ENCODE results near the gene SLC35F3.
"Not testable (repeated sequence)": the region's sequence is repeated elsewhere in the genome, so short reads cannot be mapped to it uniquely, and the experiment has no call there.

The SLC35F3 gene

DNA sequence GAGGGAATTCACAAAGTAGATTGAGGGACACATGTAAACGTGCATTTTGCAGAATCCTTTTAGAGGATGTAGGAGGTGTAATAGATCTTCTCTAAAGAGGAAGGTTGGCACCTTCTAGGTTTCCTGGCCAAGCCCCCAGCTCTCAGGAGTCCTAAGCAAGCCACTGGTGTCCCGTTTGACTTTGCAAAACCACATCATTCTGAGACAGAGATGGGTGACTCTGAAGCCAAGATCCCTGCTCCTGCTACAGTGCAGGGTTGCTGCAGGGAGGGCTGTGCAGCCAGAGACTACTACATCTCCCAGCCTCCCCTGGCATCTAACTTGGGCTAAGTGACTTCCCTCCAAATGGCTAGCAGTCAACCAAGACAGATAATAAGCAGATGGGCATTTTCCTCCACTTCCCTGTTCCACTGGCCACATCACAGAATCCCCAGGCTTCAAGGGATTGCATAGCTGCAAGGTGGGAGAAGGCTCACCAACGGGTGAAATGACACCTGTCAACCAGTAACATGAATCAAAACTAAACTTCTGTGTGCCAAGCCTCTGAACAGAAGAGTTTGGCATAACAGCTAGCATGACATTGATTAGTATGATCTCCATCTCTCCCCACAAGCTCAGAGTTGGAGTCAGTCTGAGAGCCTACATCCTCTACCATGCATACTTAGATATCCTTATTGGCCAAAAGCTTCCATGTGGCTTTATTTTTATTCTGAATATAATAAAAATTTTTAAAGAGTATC is 339.2 kb downstream of the SLC35F3 start:
- DNase-seq (ENCODE audit: low read depth in 4 of 4, low spot score in 1 of 4), result no peak

DNA sequence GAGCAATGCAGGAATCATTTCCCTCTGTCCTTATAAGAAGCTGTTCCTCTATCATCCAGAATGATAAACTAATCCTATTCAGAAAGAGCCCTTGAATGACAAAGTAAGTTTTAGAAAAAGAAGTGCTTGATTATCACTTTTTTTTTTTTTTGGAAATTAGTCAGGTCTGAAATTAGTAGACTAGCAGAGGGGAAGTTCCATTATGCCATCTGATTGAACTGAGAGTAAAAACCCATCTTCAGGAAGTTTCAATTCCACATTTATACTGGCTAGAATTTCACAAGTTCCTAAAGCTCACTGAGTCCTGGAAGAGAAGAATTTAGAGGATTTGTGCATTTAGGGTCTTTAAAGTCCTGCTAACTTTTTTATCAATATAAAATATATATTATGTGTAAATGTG is 340.0 kb downstream of the SLC35F3 start:
- no peak for DNase-seq (ENCODE audit: low read depth in 4 of 4, low spot score in 1 of 4)

DNA sequence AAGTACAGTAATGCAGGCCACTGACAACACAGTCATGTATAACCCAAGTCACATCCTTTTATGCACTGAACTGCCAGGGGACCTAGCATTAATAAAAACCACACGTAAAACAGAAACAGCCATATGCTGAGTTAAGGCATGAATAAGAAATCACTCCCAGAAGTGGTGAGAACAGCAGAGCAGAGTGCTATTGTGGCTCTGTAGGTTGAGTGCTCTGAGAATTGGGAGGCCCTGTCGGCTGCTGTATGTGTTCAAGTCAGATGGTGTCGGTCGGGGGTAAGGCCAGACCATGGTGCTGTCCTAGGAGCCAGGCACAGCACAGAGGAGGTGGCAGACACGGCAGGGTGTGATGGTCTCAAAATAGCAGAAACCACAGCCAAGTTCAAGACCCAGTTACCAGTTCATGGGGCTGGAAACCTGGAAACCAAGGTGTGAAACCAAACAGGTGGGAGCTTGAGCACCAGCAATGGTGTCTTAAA is 342.2 kb downstream of the SLC35F3 start:
- no peak for DNase-seq (ENCODE audit: low read depth in 4 of 4, low spot score in 1 of 4)

DNA sequence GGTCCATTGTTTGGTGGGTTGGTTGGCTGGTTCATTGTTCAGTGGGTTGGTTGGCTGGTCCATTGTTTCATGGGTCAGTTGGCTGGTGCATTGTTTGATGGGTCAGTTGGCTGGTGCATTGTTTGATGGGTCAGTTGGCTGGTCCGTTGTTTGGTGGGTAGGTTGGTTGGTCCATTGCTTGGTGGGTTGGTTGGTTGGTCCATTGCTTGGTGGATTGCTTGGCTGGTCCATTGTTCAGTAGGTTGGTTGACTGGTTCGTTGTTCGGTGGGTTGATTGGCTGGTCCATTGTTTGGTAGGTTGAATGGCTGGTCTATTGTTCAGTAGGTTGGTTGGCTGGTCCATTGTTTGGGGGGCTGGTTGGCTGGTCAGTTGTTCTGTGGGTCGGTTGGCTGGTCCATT is 343.3 kb downstream of the SLC35F3 start:
- not testable (repeated sequence) for DNase-seq (ENCODE audit: low read depth in 4 of 4, low spot score in 1 of 4)

DNA sequence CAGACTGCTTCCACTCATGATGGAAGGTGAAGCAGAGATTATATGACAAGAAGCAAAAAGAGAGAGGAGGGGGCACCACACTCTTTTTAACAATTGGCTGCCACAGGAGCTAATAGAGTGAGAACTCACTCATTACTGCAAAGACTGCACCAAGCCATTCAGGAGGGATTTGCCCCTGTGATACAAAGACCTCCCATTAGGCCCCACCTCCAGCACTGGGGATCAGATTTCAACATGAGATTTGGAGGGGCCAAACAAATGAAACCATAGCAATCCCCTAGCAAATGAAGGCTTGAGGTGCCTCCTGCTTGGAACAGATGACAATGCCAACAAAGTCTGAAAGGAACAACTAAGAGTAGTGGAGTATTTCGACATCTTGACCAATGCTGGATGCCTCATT is 346.3 kb downstream of the SLC35F3 start:
- DNase-seq (ENCODE audit: low read depth in 4 of 4, low spot score in 1 of 4), result no peak

DNA sequence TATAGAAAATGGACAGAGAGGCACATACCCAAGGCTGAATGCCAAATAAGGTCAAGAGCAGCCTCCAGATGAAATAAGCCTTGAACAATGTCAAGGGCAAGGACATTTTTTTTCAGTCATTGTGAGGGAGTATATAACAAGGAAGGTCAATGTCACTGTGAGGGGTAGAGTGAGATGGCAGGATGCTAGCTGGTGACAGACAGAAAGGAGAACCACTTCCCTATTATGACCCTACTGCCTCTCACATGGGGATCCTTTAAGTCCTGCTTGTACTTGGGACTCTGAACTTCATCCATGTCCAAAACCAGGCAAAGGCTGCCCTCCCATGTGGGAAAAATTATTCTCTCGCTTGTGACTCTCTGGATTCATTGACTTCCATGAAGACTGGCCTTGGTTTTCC is 349.3 kb downstream of the SLC35F3 start:
- DNase-seq (ENCODE audit: low read depth in 4 of 4, low spot score in 1 of 4), result no peak

DNA sequence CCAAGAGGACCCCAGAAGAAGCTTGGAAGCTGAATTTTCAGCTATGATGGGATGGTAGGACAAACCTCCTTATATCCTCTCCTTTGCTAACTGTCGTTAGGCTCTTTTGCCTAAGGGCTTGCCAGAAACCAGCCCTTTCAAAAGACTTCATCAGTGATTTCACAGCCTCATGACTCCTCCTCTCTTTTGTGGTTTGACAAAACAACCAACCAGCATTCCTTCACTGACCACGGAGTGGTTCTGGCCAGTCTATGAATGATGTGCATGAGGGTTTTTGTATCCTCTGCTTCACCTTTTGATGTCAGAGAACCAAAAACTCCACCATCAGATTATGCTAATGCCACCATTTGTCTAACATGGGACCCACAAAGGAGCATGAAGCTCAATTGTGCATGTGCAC is 351.9 kb downstream of the SLC35F3 start:
- DNase-seq (ENCODE audit: low read depth in 4 of 4, low spot score in 1 of 4), result no peak

DNA sequence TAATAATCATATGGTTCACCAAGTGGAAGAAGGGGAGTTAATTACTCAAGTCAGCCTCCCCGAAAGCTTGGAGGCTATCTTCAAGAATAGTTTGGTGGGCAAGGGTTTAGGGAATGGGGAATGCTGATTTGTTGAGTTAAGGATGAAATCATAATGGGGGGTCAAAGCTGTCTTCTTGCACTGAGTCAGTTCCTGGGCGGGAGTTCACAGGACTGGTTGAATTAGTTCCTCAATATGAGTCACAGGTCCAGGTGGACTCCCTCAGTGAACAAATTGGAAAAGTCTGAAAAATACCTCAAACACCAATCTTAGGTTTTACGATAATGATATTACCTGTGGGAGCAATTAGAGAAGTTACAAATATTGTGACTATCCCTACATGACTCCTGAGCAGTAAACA is 353.6 kb downstream of the SLC35F3 start:
- no peak for DNase-seq (ENCODE audit: low read depth in 4 of 4, low spot score in 1 of 4)

DNA sequence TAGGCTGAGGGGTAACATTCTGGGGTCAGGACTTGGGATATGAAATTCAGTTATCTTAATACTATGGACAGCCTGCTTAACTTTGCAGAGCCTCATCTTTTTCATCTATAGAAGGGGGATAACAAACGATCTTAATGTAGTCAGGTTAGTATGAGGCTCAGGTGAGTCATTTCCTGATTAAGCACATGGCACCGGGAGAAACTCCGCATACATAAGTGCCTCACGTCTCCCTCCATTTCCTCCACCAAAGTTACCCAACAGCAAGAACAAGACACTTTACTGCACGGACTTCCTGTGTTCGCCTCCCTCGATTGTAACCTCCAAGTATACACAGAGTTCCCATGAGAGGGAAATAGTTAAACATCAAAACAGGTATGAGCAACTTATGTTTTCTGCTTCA is 356.1 kb downstream of the SLC35F3 start:
- DNase-seq (ENCODE audit: low read depth in 4 of 4, low spot score in 1 of 4), result peak in 1 of 4 experiments; percentile 8

DNA sequence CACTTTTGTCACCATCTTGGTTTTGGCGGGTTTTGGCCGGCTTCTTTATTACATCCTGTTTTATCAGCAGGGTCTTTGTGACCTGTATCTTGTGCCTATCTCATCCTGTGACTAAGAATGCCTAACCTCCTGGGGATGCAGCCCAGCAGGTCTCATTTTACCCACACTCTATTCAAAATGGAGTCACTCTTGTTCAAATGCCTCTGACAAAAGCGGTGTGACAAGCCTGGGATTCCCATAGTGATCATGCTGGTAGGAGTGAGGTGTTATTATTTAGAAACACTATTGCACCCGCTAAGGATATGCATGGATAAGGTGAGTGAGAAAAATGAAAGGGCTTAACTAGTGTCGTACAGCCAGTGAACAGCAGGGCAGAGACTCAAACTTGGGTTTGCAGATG is 357.1 kb downstream of the SLC35F3 start:
- no peak for DNase-seq (ENCODE audit: low read depth in 4 of 4, low spot score in 1 of 4)

DNA sequence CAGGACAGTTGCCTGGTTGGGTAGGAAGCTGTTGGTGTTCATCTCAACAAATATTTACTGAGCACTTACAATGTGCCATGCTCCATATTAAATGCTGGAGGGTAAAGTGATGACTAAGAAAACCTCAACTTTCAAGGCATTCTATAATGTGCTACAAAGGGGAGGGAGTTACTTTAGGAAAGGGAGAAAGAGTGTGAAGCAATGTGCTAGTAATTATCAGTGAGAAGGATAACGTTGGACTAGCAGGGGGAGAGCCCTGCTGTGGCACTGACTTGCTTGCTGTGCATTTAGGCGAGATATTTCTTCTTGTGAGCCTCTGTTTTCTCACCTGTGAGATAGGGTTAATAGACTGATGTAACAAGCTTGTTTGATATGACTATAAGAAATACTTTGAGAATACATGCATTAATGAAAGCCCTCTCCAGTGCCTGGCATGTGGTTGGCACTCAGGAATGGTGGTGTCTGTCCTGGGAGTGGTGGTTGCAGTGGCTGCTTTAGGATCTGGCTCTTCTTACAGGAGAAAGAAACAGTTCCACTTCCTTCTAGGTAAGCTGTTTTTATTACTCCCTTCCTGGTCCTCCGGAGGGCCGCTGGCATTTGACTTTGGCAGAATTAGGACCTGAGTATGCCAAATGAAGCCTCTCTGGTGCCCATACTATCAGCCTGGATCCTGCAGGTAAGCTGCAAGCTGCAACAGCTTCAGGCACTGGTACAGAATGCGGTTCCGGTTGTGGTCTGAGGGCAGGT is 357.7 kb downstream of the SLC35F3 start:
- DNase-seq (ENCODE audit: low read depth in 4 of 4, low spot score in 1 of 4), result no peak

DNA sequence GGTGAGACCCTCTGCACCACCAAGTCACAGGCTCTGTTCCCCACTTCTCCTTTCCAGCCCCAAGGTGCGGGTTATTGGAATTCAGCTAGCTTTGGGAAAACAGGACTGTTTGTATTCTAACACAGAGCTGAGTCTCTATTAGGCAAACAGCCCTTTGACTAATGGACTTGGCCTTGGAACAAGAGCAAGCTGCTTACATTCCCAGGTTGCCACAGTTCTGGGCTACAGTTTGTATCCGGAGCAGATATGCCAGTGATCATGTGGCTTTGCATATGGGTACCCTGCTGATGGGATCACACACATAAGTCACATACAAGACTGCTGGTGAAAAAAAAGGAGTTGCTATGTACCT is 358.3 kb downstream of the SLC35F3 start:
- DNase-seq (ENCODE audit: low read depth in 4 of 4, low spot score in 1 of 4), result no peak

DNA sequence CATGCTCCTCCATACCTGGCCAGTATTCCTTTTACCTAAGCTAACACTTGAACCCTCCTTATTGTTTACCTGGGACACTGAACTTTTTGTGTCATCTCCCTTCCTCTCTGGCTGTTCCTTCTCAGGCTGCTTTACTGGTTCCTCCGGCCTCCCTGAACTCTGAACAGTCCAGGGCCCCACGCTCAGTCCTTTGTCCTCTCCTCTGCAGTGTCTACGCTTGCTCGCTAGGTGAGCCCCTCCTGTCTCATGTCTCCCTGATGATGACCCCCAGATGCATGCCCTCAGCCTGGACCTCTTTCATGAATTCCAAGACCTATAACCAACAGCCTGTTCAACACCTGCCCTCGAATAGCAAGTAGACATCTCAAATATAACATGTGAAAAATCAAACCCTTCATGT is 360.4 kb downstream of the SLC35F3 start:
- DNase-seq (ENCODE audit: low read depth in 4 of 4, low spot score in 1 of 4), result no peak

DNA sequence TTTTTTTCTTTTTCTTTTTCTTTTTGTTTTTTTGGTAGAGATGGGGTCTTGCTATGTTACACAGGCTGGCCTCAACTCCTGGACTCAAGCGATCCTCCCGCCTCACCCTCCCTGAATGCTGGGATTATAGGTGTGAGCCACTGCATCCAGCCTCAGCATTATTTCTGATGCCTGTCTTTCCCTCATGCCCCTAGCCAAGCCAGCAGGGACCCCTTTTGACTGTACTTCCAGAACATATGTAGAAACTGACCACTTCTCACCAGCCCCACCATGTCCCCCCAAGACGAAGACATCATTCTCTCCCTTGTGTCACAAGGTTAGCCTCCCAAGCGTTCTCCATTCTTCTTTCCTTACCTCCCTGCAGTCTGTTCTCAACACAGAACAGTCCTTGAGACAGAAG is 360.8 kb downstream of the SLC35F3 start:
- DNase-seq (ENCODE audit: low read depth in 4 of 4, low spot score in 1 of 4), result no peak

DNA sequence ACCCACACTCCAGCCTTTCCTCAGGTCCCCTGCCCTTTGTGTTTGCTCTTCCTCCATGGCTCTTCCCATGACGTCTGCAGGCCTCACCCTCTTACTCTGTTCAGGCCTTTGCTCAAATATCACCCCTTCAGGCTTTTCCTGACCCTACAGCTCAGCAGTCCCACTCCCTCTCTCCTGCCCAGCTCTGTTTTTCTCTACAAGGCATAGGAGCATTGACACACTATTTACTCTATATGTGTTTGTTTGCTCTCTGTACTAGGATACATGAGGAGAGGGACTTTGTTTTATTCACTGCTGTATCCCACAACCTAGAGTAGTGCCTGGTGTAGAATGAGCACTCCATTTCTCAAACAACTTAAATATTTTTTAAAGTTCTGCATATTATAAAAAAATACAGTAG is 361.4 kb downstream of the SLC35F3 start:
- DNase-seq (ENCODE audit: low read depth in 4 of 4, low spot score in 1 of 4), result no peak

DNA sequence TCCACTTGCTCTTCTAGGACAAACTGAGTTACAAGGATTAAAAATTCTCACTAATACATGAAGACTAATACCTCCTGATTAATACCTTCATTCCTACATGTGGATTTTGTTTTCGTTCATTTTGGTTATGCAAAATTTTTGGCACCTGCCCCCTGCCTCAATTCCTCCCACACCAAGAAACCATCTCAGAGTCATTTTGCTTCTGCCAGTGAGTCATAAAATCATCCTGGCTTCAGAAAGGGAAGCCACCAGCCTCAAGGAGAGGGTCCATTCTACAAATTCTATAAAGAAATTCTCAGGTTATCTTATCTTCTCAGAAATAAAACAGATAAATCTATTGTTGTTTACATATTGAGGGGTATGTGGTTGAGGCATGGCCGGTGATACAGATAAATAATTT is 365.6 kb downstream of the SLC35F3 start:
- no peak for DNase-seq (ENCODE audit: low read depth in 4 of 4, low spot score in 1 of 4)

DNA sequence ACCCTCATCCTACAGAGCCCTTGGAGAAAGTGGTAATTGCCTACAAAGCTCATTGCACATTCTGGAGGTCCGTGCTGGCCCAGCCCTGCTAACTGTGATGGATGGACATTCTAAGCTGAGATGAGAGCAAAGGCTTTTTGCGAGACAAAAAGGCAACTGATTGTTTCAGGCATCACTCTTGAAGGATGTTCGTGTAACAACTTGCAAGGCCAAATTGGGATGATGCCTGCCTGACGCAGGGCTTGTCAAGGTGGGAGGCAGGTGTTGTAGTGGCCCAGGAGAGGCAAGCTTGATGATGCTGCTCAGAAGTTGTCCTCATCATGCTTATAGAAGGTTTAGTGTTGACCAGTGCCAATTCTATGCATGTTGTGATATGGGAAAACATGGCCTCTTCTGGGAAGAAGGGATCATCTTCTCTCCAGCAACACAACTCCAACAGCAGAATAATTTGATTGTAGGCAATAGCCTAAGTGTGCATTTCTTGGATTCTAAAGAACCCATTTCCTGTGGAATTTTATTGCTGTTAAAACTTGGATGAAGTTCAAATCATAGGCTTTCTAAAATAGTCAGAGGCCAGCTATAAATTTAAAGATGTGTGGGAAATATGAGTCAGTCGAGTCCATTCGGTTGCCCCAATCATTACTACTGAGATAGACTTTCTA is 366.2 kb downstream of the SLC35F3 start:
- no peak for DNase-seq (ENCODE audit: low read depth in 4 of 4, low spot score in 1 of 4)

DNA sequence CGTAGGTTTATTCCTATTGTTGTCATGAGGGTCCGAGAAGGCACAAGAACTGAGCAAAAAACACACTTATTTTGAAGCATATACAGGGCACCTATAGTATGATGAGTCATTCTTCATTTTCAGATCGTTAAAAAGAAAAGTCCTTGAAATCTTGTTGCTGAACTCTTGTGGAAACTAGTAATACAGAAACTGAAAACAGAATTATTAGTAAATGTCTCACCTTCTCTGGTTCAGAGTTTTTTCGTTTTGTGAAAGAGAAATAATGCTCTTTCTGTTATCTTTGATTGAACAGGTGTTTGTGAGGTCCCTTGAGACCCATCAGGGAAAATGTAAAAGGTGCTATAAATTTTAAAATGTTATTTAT is 366.7 kb downstream of the SLC35F3 start:
- DNase-seq (ENCODE audit: low read depth in 4 of 4, low spot score in 1 of 4), result no peak

DNA sequence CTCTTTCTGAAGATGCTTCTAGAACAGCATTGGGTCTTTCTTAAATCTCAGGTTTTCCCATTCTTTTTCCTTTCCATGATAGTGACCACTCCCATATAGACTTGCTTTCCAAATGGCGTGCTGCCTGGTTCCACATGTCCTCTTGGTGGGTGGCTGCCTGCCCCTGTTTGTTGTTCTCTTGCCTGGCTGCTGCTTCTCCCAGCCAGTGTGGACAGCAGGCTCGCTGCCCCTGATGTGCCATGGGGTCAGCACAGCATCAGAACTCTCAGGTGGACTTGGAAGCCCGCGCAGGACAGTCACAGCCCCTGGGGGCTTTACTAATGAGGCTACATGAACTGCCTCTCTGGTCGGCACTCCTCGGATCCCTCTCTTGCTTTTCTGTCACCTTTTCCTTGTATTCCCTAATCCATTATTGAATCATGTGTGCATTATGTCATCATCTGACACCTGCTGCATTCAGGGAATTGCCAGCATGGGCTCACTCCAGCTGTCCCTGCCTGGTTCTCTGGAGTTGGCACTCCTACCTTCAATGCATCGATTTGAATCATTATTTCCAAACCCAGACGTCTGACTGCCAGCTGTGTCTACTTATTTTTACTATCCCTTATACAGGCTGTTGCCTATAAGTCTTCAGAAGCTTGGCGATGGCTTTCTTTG is 368.3 kb downstream of the SLC35F3 start:
- DNase-seq (ENCODE audit: low read depth in 4 of 4, low spot score in 1 of 4), result no peak

DNA sequence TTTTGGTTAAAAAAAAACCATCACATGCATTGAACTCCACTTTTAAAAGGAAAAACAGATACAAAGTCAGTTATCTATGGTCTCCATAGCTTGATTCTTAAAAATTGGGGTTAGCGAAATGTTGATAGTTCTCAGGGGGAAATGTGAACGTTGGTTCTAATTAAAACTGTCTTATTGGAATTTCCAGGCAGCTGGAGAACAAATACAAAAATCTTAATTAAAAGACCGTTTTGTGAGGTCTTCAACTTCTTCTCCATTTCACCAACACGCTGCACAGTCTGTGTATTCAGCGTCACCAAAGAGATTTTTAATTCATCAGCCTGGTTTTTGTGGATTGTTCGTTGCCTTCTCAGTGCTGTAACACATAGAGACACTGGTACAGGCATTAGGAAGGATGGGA is 369.5 kb downstream of the SLC35F3 start:
- DNase-seq (ENCODE audit: low read depth in 4 of 4, low spot score in 1 of 4), result no peak

DNA sequence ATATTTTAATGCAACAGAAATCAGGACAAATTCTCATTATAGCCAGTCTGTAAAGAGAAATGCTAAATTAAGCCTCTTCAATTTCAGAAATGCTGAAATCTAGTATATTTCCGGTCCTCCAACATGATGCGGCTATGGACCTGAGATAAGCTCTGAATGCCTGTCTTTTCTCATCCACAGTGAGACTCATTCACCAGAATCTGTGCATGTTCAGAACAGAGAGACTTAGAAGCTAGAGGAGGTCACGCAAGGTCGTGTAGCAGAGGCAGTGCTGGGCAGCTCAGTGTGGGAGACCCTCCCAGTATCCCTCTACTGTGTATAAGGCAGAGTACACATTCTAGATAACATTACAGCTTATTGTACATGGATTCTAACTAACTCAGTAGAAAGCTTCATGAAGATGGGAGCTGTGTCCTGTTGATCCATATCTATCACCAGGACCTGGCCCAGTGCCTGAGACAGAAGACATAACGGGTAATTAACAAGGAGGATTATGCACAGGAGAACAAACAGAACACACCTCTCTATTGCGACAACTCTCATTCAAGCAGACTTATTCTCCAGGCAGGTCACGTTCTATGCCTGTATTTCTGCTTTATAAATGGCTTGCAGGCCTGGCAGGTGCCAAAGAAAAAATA is 371.8 kb downstream of the SLC35F3 start:
- no peak for DNase-seq (ENCODE audit: low read depth in 4 of 4, low spot score in 1 of 4)

Data from stimulated activated CD4-positive, alpha-beta T cell treated with anti-CD3 and anti-CD28 coated beads, Interleukin-1b, Interleukin-23, amount 100 ng/mL, for 24 hours (primary cell).